GM23338 (cell line): ENCODE measurements around the gene AIF1L. TPM values are rescaled to one million over a fixed set of nuclear protein-coding genes. Genes with fewer than 3 reads are reported as not detected.

Experiments
- ATAC-seq: fragments of 200-7000 bp; cut with Tn5 transposase; 3 replicates; pipeline ENCODE4 v1.9.1; 2020
- DNase-seq: peaks from one replicate; pipeline ENCODE4 v3.0.0-alpha.2; 2015; ENCODE audit warnings: low spot score
- H2AFZ ChIP-seq: fragments of 200-600 bp; sonication (generic); 2 replicates; pipeline ENCODE4 v1.8.0; 2016; ENCODE audit warnings: antibody characterized with exemption, mild to moderate bottlenecking, moderate library complexity
- H3F3A ChIP-seq: fragments of 200-600 bp; sonication (generic); replicated peaks from 2 replicates; pipeline ENCODE4 v1.8.0; 2017; ENCODE audit warnings: antibody characterized with exemption, mixed run types, low read depth
- H3K27ac ChIP-seq: fragments of 200-600 bp; sonication (generic); 2 replicates; pipeline ENCODE4 v1.6.1; 2016; ENCODE audit warnings: low read depth
- H3K27me3 ChIP-seq: fragments of 200-600 bp; sonication (generic); 2 replicates; pipeline ENCODE4 v1.8.0; 2016; ENCODE audit warnings: mild to moderate bottlenecking, mixed run types, moderate library complexity; ENCODE audit not compliant: insufficient read depth
- H3K36me3 ChIP-seq: fragments of 200-600 bp; sonication (generic); 2 replicates; pipeline ENCODE4 v1.8.0; 2016; ENCODE audit warnings: mild to moderate bottlenecking; ENCODE audit not compliant: insufficient read depth
- H3K4me1 ChIP-seq: fragments of 200-600 bp; sonication (generic); 2 replicates; pipeline ENCODE4 v1.8.0; 2016; ENCODE audit warnings: mild to moderate bottlenecking, moderate library complexity; ENCODE audit not compliant: insufficient read depth
- H3K4me2 ChIP-seq: fragments of 200-600 bp; sonication (generic); 2 replicates; pipeline ENCODE4 v1.7.1; 2017; ENCODE audit warnings: mixed run types
- H3K4me3 ChIP-seq: fragments of 200-600 bp; sonication (generic); 2 replicates; pipeline ENCODE4 v1.6.1; 2016; ENCODE audit warnings: mixed run types
- H3K79me2 ChIP-seq: fragments of 200-600 bp; sonication (generic); replicated peaks from 2 replicates; pipeline ENCODE4 v1.8.0; 2017; ENCODE audit warnings: mild to moderate bottlenecking; ENCODE audit not compliant: insufficient read depth
- H3K9me2 ChIP-seq: fragments of 200-600 bp; sonication (generic); 2 replicates; pipeline ENCODE4 v1.8.0; 2017; ENCODE audit not compliant: insufficient read depth
- H4K20me1 ChIP-seq: fragments of 200-600 bp; sonication (generic); replicated peaks from 2 replicates; pipeline ENCODE4 v1.8.0; 2017; ENCODE audit warnings: mild to moderate bottlenecking; ENCODE audit not compliant: insufficient read depth
- H3K27ac Mint-ChIP-seq: 2 replicates; pipeline ENCODE4 v1.8.0; 2020; ENCODE audit warnings: inconsistent platforms, mild to moderate bottlenecking, moderate library complexity, mixed read lengths
- H3K27me3 Mint-ChIP-seq: 3 replicates; pipeline ENCODE4 v1.8.0; 2022; ENCODE audit warnings: low read depth, mild to moderate bottlenecking, moderate library complexity, mixed read lengths, inconsistent platforms; ENCODE audit not compliant: insufficient read depth, poor library complexity
- H3K36me3 Mint-ChIP-seq: 3 replicates; pipeline ENCODE4 v1.8.0; 2021; ENCODE audit warnings: low read depth, mild to moderate bottlenecking, inconsistent platforms, moderate library complexity, mixed read lengths
- H3K4me1 Mint-ChIP-seq: 3 replicates; pipeline ENCODE4 v1.8.0; 2020; ENCODE audit warnings: mild to moderate bottlenecking, inconsistent platforms, mixed read lengths
- H3K4me3 Mint-ChIP-seq: 3 replicates; pipeline ENCODE4 v1.8.0; 2021; ENCODE audit warnings: moderate library complexity, mild to moderate bottlenecking, inconsistent platforms, mixed read lengths
- H3K9me3 Mint-ChIP-seq: 3 replicates; pipeline ENCODE4 v1.8.0; 2020; ENCODE audit warnings: moderate library complexity, mild to moderate bottlenecking, inconsistent platforms, mixed read lengths
- EZH2 ChIP-seq: fragments of 200-600 bp; sonication (generic); IDR thresholded peaks from one replicate; pipeline ENCODE4 v1.8.0; 2017; ENCODE audit warnings: antibody characterized with exemption, mild to moderate bottlenecking, low read depth; ENCODE audit not compliant: unreplicated experiment
- NANOG ChIP-seq: IDR thresholded peaks from 2 replicates; pipeline ENCODE4 v1.6.1; 2016; ENCODE audit warnings: antibody characterized with exemption, borderline replicate concordance
- POLR2AphosphoS5 ChIP-seq: IDR thresholded peaks from 2 replicates; pipeline ENCODE4 v1.6.1; 2016; ENCODE audit warnings: antibody characterized with exemption, low read depth
- STAT1 ChIP-seq: IDR thresholded peaks from one replicate; pipeline ENCODE4 v1.6.1; 2016; ENCODE audit warnings: antibody characterized with exemption; ENCODE audit not compliant: unreplicated experiment
- ZNF114 ChIP-seq: fragments of 250-450 bp; sonication (Bioruptor Pico); IDR thresholded peaks from 2 replicates; pipeline ENCODE4 v1.5.0; 2020; ENCODE audit warnings: mild to moderate bottlenecking, moderate library complexity
- ZNF331 ChIP-seq: fragments of 250-450 bp; sonication (Bioruptor Pico); IDR thresholded peaks from 2 replicates; pipeline ENCODE4 v1.5.0; 2020; ENCODE audit warnings: low read depth, mild to moderate bottlenecking, moderate library complexity
- polyA plus RNA-seq: library from polyadenylated mRNA; unstranded; fragments of >200 nt; fragmentation: Nextera tagmentation; extraction: Ambion mirVana; gene quantifications from 2 replicates; pipeline ENCODE4 v1.2.1, GENCODE V29; 2016
- total RNA-seq: library from RNA; depleted of rRNA; stranded (reverse); fragments of >200 nt; shearing (Covaris generic); gene quantifications from 2 replicates; pipeline ENCODE4 v1.2.3, GENCODE V29; 2014
- TF ChIP-seq, protein P1 (sequence below): fragments of 250-450 bp; sonication (Bioruptor Pico); IDR thresholded peaks from 2 replicates; pipeline ENCODE4 v1.5.0; 2020; ENCODE audit warnings: mild to moderate bottlenecking, moderate library complexity
- TF ChIP-seq, protein P2 (sequence below): IDR thresholded peaks from 2 replicates; pipeline ENCODE4 v1.6.1; 2016; ENCODE audit warnings: antibody characterized with exemption

The AIF1L gene
- total and polyA plus RNA-seq, 2 experiments from 2014 or later: 76.4 to 87.8 TPM

DNA sequence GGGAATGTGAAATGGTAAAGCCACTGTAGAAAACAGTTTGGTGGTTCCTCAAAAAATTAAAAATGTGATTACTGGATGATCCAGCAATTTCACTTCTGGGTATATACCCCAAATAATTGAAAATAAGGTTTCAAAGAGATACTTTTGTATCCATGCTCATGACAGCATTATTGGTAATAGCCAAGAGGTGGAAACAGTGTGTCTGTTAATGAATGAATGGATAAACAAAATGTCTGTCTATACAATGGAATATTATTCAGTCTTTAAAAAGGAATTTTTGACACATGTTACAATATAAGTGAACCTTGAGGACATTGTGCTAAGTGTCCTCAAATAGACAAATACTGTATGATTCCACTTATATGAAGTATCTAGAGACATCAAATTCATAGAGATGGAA, 69.2 kb downstream of the AIF1L start:
- DNase-seq (no peak), ATAC-seq (no peak)
- Mint-ChIP-seq H3K4me3 (no peak overlapping the region), H3K36me3 (peaks cover 27% of the 10 kb centered on the region), H3K27ac (no peak overlapping the region), H3K9me3 (no peaks in the 10 kb centered on the region), H3K27me3 (no peaks in the 10 kb centered on the region), H3K4me1 (no peaks in the 10 kb centered on the region)
- Histone ChIP-seq H3K4me3 (no peak overlapping the region), H3K4me1 (no peaks in the 10 kb centered on the region), H4K20me1 (peaks cover 14% of the 10 kb centered on the region; the same call in 1 of the 2 replicates), H3K36me3 (peaks cover 19% of the 10 kb centered on the region), H3K79me2 (no peaks in the 10 kb centered on the region; the same call in 1 of the 2 replicates), H2AFZ (no peak overlapping the region), H3K4me2 (no peak overlapping the region), H3K9me2 (no peaks in the 10 kb centered on the region), H3K27me3 (no peaks in the 10 kb centered on the region), H3K27ac (no peak overlapping the region), H3F3A (no peaks in the 10 kb centered on the region)
- TF ChIP-seq POLR2AphosphoS5 (no peak), ZNF331 (CRISPR knock-in tag) (no peak), EZH2 (no peak), ZNF114 (CRISPR knock-in tag) (no peak), NANOG (no peak), STAT1 (no peak)
- TF ChIP-seq, protein P1, sequence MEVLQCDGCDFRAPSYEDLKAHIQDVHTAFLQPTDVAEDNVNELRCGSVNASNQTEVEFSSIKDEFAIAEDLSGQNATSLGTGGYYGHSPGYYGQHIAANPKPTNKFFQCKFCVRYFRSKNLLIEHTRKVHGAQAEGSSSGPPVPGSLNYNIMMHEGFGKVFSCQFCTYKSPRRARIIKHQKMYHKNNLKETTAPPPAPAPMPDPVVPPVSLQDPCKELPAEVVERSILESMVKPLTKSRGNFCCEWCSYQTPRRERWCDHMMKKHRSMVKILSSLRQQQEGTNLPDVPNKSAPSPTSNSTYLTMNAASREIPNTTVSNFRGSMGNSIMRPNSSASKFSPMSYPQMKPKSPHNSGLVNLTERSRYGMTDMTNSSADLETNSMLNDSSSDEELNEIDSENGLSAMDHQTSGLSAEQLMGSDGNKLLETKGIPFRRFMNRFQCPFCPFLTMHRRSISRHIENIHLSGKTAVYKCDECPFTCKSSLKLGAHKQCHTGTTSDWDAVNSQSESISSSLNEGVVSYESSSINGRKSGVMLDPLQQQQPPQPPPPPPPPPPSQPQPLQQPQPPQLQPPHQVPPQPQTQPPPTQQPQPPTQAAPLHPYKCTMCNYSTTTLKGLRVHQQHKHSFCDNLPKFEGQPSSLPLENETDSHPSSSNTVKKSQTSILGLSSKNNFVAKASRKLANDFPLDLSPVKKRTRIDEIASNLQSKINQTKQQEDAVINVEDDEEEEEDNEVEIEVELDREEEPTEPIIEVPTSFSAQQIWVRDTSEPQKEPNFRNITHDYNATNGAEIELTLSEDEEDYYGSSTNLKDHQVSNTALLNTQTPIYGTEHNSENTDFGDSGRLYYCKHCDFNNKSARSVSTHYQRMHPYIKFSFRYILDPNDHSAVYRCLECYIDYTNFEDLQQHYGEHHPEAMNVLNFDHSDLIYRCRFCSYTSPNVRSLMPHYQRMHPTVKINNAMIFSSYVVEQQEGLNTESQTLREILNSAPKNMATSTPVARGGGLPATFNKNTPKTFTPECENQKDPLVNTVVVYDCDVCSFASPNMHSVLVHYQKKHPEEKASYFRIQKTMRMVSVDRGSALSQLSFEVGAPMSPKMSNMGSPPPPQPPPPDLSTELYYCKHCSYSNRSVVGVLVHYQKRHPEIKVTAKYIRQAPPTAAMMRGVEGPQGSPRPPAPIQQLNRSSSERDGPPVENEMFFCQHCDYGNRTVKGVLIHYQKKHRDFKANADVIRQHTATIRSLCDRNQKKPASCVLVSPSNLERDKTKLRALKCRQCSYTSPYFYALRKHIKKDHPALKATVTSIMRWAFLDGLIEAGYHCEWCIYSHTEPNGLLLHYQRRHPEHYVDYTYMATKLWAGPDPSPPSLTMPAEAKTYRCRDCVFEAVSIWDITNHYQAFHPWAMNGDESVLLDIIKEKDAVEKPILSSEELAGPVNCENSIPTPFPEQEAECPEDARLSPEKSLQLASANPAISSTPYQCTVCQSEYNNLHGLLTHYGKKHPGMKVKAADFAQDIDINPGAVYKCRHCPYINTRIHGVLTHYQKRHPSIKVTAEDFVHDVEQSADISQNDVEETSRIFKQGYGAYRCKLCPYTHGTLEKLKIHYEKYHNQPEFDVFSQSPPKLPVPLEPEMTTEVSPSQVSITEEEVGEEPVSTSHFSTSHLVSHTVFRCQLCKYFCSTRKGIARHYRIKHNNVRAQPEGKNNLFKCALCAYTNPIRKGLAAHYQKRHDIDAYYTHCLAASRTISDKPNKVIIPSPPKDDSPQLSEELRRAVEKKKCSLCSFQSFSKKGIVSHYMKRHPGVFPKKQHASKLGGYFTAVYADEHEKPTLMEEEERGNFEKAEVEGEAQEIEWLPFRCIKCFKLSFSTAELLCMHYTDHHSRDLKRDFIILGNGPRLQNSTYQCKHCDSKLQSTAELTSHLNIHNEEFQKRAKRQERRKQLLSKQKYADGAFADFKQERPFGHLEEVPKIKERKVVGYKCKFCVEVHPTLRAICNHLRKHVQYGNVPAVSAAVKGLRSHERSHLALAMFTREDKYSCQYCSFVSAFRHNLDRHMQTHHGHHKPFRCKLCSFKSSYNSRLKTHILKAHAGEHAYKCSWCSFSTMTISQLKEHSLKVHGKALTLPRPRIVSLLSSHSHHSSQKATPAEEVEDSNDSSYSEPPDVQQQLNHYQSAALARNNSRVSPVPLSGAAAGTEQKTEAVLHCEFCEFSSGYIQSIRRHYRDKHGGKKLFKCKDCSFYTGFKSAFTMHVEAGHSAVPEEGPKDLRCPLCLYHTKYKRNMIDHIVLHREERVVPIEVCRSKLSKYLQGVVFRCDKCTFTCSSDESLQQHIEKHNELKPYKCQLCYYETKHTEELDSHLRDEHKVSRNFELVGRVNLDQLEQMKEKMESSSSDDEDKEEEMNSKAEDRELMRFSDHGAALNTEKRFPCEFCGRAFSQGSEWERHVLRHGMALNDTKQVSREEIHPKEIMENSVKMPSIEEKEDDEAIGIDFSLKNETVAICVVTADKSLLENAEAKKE (CRISPR knock-in tag): no peak
- TF ChIP-seq, protein P2, sequence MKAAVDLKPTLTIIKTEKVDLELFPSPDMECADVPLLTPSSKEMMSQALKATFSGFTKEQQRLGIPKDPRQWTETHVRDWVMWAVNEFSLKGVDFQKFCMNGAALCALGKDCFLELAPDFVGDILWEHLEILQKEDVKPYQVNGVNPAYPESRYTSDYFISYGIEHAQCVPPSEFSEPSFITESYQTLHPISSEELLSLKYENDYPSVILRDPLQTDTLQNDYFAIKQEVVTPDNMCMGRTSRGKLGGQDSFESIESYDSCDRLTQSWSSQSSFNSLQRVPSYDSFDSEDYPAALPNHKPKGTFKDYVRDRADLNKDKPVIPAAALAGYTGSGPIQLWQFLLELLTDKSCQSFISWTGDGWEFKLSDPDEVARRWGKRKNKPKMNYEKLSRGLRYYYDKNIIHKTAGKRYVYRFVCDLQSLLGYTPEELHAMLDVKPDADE: no peak
